Measurements from ENCODE around the gene C16orf92. TPM values are rescaled to one million over a fixed set of nuclear protein-coding genes. Genes with fewer than 3 reads are reported as not detected.

The C16orf92 gene
- total and polyA plus RNA-seq, 2 donors (not counting 3 experiments of a cell fraction or from before 2014, with no cell fraction given), result not detected

DNA sequence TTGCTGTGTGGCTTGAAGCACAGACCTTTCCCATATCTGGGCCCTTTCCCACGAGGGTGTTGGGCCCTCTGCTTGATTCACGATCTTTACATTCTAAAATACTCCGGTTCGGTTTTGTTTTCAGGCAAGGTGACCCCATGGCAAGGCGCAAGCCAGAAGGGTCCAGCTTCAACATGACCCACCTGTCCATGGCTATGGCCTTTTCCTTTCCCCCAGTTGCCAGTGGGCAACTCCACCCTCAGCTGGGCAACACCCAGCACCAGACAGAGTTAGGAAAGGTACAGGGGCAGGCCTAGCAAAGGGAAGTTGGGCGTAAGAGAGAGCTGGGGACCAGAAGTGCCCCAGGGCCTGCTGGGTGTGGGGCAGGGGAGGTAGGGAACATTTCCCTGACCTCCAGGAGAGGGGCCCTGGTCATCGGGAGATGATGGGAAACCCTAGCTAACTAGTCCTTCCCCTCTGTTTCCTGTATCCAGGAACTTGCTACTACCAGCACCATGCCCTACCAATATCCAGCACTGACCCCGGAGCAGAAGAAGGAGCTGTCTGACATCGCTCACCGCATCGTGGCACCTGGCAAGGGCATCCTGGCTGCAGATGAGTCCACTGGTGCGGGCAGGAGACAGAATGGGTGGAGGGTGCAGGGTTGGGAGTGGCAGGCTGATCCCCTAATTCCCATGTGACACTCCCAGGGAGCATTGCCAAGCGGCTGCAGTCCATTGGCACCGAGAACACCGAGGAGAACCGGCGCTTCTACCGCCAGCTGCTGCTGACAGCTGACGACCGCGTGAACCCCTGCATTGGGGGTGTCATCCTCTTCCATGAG lies 44.0 kb downstream of the C16orf92 start:
- no TSS peak for BruUV-seq (replicated peaks)
- dilution Hi-C loops (cut with MboI; ENCODE audit: extremely low pct_ligation_motif_present, low sequenced_read_pairs) (no loop called here), intact Hi-C loops (cut with micrococcal nuclease) (no loop called here)
- Histone ChIP-seq H3K4me3 (replicated peaks in 1 of 3; ENCODE audit: insufficient read depth in 1 of 3, low read depth in 1 of 3, low read length in 3 of 3) (peak overlapping the region; percentile 71 to 95 (median 91)), H3K9ac (replicated peaks; ENCODE audit: extremely low read depth, insufficient read depth, low read length) (peak overlapping the region; percentile 82), H3K4me2 (ENCODE audit: insufficient read depth, low read length) (peak overlapping the region; percentile 91), H3K36me3 (ENCODE audit: control insufficient read depth in 2 of 2, extremely low read depth in 1 of 2, insufficient read depth in 2 of 2, low read length in 2 of 2) (peaks cover 24 to 39% of the 10 kb centered on the region in 2 experiments), H3K9me1 (replicated peaks; ENCODE audit: control insufficient read depth, extremely low read depth, insufficient read depth, low read length) (no peaks in the 10 kb centered on the region), H4K20me1 (replicated peaks; ENCODE audit: control insufficient read depth, extremely low read depth, insufficient read depth, low read length) (no peaks in the 10 kb centered on the region), H3K27me3 (ENCODE audit: control insufficient read depth in 2 of 2, insufficient read depth in 2 of 2, low read length in 2 of 2) (no peaks in the 10 kb centered on the region), H3K9me3 (replicated peaks; ENCODE audit: control insufficient read depth, insufficient read depth, low read length) (no peaks in the 10 kb centered on the region), H3K79me2 (ENCODE audit: control insufficient read depth, insufficient read depth, low read length) (peaks cover 46% of the 10 kb centered on the region), H2AFZ (ENCODE audit: low read depth, low read length) (no peak overlapping the region), H3K27ac (ENCODE audit: insufficient read depth, low read depth, low read length) (peak overlapping the region; percentile 78), H3K4me1 (ENCODE audit: control insufficient read depth, extremely low read depth, insufficient read depth, low read length) (peaks cover 29% of the 10 kb centered on the region)
- FAIRE-seq, result peak; percentile 26
- ChIA-PET POLR2A (interaction anchor here (0.8 to 2.8 kb wide), 4 partner anchors 9 to 25 kb away, joined by 3 to 21 read pairs (median 11); partner anchors contain the start of gene PPP4C), CTCF (interaction anchor here (1.1 to 4.5 kb wide), 7 partner anchors 11 to 45 kb away, joined by 3 to 53 read pairs (median 9); partner anchors contain the start of gene TBX6)
- TF ChIP-seq, protein P1, sequence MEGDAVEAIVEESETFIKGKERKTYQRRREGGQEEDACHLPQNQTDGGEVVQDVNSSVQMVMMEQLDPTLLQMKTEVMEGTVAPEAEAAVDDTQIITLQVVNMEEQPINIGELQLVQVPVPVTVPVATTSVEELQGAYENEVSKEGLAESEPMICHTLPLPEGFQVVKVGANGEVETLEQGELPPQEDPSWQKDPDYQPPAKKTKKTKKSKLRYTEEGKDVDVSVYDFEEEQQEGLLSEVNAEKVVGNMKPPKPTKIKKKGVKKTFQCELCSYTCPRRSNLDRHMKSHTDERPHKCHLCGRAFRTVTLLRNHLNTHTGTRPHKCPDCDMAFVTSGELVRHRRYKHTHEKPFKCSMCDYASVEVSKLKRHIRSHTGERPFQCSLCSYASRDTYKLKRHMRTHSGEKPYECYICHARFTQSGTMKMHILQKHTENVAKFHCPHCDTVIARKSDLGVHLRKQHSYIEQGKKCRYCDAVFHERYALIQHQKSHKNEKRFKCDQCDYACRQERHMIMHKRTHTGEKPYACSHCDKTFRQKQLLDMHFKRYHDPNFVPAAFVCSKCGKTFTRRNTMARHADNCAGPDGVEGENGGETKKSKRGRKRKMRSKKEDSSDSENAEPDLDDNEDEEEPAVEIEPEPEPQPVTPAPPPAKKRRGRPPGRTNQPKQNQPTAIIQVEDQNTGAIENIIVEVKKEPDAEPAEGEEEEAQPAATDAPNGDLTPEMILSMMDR (IDR thresholded peaks at IDR 0.05; ENCODE audit: extremely low read depth in 1 of 2, insufficient read depth in 1 of 2, low read depth in 1 of 2, low read length in 2 of 2), result no peak
- no peak for TF ChIP-seq POLR2A (IDR thresholded peaks at IDR 0.05; ENCODE audit: low read depth, low read length)
- no peak for TF ChIP-seq FOS (IDR thresholded peaks at IDR 0.05; ENCODE audit: borderline replicate concordance, insufficient read depth, low read length)
- TF ChIP-seq MYC (IDR thresholded peaks at IDR 0.05; ENCODE audit: low read depth, low read length), result no peak
- TF ChIP-seq POLR2AphosphoS5 (IDR thresholded peaks at IDR 0.05; ENCODE audit: insufficient read depth, low read depth, low read length), result no peak
- TF ChIP-seq, protein P2, sequence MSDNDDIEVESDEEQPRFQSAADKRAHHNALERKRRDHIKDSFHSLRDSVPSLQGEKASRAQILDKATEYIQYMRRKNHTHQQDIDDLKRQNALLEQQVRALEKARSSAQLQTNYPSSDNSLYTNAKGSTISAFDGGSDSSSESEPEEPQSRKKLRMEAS (IDR thresholded peaks at IDR 0.05; ENCODE audit: insufficient read depth, insufficient read length), result no peak
- TF ChIP-seq EZH2 (IDR thresholded peaks at IDR 0.05; ENCODE audit: borderline replicate concordance, low read depth, low read length, severe bottlenecking), result no peak
- TF ChIP-seq JUN (IDR thresholded peaks at IDR 0.05; ENCODE audit: borderline replicate concordance, insufficient read depth, insufficient read length, low read depth), result no peak
- DNase-seq (ENCODE audit: low read depth, low spot score), result no peak

All from endothelial cell of umbilical vein (primary cell).